Measurements from ENCODE around the gene KCNE4.

Gene KCNE4

DNA sequence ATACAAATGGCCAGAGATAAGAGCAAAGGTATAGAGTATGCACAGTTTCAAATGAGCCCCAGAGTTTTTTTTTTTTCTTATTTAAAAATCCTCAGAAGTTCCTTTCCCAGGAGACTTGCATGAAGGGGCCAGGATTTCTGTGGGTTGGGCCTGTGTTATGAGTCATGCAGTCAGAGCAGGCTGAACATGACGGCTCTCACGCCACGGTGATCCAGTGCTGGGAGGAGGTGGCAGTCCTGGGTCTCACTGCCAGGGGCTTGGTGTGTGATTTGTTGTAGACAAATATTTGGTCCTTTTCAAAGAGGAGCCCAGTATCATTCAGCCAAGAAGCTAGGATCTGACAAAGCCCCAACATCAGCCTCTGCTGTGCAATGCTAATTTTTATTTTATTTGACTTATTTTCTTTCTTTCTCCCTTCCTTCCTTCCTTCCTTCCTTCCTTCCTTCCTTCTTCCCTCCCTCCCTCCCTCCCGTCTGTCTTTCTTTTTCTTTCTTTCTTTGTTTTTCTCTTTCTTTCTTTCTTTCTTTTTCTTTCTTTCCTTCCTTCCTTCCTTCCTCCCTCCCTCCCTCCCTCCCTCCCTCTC lies 10.4 kb upstream of the KCNE4 start:
- DNase-seq = no peak

DNA sequence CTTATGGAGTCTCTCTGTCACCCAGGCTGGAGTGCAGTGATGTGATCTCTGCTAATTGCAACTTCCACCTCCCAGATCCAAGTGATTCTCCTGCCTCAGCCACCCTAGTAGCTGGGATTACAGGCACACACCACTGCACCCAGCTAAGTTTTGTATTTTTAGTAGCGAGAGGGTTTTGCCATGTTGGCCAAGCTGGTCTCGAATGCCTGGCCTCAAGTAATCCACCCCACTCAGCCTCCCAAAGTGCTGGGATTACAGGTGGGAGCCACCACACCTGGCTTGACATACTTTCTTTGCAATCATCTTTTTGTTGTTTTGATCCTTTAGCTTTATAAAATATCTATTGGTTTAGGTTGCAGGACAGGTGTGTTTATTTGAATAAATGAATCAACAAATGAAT lies 9.7 kb upstream of the KCNE4 start:
- DNase-seq = no peak

DNA sequence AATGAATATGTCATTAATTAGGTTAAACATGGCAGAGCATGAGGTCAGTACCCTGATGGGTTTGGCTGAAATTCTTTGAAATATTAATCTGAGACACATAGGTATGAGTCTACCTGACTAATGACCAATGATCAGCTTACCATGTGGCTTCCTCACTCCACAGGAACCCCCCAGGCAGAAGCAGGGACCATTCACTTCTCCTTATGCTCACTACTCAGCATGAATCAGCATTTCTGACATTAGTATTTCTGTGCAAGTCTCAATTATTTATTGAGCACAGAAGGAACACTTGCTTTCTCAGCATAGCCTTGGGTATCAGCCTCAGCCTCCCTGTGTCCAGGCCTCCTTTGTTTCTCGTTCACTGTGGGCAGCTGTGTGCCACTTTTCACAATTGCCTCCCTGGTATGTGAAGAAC lies 9.3 kb upstream of the KCNE4 start:
- no peak for DNase-seq

DNA sequence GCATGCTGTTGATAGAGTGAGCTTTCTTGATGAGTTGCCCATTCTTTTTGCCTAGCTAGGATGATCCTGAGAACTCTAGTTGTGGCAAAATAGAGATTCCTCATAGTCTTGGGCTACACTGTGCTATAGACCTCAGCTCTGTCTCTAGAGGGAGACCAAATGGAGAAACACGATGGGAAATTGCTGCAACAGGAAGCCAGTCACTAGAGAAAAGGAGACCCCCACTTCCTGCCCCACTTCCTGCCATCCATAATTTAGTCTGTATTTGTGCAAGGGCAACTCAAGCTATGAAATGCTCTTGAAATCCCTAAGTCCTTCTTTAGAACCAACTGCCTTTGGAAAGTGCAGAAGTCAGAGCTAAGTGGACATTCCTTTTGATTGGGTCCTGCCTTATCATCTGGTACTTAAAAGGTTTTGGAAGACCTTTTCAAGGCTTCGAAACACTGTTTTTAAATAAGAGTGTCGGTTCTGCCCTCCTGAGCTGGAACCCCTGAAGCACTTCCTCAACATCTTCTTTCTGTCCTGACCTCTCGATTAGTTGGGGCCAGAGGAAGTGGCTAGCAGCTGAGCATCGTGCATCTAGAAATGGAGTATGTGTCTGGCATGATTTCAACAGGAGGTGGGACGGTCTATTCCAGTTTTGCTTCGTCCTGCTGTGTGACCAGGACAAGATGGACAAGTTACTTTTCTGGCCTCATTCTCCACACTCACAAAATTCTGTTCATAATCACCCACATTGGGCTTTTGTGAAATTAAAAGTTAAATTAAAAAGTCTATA lies 8.6 kb upstream of the KCNE4 start:
- DNase-seq = no peak

DNA sequence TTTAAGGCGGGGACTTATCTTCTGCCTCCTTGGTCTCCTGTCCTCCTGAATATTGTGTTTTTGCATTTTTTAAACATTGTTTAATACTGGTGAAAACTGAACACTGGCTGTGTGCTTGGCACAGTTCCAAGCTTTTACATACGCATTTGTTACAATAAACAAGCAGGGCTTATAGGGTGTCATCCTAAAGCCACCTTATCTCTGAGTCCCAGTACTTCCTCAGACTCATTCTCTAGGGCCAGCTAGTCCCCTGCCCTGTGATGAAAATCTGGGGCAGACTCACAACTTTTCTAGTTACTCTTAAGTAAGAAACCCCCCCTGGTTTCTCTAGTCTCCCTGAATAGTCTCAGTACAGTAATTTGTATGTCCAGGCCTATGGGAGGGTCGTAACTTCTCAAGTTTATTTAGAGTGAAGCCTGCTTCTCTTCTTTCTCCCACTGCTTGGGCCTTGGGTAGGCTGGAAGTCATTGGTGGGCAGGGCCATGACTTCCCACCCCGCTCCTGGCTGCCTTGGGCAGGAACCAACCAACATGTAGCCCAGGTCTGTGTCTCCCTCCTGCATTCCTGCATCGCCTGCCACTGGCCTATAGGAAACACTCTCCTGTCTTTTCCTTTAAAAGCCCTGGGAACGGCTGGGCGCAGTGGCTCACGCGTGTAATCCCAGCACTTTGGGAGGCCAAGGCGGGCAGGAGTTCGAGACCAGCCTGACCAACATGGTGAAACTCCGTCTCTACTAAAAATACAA lies 7.7 kb upstream of the KCNE4 start:
- DNase-seq = no peak

DNA sequence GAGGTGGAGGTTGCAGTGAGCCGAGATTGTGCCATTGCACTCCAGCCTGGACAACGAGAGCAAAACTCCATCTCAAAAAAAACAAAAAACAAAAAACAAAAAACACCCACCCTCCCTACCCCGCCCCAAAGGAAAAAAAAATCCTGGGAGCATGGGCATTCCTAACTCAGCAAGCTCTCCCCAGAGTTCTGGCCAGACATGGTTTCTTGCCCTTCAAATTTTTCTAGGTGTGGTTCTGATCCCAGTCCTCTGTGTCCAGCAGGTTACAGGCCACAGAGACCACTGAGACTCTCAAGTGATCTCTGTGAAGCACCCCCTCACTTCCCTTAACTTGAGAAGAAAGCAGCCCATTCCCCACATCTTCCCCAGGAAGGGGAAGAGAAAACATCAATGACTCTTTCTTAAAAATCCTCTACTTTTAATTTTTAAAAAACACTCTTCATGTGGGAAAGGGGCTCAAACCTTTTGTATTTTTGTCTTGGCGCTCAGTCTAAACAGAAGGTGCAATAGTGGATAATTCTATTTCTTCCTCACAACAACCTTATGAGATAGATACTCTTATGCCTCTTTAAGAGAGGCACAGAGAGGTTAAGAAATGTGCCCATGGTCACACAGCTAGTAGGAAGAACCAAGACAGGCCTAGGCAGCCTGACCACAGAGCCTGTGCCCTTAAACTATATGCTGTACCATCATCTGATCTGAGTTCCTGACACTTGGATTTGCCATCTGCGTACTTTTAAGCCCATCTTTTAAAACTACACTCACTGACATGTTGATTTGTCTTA lies 6.9 kb upstream of the KCNE4 start:
- no peak for DNase-seq

DNA sequence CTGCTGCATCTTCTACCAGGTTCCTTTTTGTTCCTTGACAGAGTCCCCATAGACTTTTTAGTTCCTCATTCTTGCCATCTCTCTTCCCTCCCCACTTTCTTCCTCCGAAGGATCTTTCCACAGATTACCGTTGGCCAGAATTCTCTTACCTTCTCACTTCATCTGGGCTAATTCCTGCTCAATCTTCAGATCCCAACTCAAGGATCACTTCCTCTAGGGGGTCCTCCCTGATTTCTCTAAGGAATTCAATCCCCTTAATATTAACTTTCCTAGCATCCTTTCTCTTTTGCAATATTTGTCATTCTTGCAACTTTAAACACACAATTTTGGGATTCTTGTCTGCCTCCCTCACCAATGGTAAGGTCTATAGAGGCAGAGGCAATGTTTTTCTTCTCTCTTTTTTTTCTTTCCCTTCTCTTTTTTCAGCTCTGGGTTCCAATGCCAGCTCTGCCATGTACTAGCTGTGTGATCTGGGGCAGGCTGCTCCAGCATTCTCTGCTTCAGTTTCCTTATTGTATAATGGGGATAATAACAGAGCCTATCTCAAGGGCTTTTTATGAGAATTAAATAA lies 5.4 kb upstream of the KCNE4 start:
- no peak for DNase-seq

DNA sequence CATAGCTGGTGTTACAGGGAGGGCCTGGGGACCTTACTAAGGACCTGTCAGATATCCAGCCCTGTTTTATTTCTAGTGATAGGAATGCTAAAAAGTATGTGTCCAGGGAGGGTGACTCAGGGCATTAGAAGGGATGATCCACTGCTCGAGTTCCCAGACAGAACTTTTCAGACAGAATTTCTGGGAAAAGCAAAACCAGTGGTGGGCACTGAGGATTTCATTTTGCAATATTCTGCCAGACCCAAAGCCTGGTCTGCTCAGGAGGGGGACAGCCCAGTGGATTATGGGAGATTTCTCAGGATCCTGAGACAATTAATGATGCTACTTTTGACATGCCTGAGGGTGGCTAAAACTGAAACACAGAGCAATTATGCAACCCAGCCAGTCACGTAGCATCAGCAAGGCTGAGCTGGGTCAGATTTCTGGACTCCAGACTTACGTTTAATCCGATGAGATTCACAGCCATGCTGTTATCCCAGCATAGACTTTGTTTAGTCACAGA lies 4.7 kb upstream of the KCNE4 start:
- DNase-seq = no peak

DNA sequence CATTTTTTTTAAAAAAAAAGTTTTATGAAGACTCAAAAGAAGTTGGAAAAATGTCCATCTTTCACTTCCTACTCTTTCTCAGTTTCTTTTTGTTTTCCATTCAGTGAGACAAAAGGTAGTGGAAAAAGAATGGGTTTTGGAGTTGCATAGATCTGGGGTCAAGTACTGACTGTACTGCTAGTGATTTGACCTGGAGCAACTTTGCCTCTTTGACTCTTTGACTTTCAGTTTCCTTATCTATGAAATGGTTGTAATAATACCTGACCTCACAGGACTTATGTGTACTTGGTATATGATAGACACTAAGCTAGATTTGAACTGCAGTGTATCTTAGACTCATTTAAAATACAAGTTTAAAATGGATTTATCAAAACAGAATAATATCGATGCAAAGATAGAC lies 3.5 kb upstream of the KCNE4 start:
- DNase-seq = no peak

DNA sequence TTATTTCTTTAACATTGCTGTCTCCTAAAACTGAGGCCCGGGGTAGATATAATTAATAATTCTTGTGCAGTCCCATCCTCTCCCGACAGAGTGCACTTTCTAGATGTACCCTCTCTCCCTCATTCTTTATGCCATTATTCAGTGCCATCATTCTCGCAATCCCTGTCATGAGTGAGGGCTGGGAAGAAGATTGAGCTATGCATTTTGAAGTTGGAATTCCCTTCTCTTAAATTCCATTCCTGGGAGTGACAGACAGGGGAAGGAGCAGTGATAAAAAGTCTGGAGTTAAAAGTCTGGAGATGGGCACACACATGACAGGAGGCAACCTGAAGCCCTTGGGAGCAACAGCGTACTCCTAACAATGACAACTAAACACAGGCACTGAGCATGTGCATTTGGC lies 2.6 kb upstream of the KCNE4 start:
- no peak for DNase-seq

DNA sequence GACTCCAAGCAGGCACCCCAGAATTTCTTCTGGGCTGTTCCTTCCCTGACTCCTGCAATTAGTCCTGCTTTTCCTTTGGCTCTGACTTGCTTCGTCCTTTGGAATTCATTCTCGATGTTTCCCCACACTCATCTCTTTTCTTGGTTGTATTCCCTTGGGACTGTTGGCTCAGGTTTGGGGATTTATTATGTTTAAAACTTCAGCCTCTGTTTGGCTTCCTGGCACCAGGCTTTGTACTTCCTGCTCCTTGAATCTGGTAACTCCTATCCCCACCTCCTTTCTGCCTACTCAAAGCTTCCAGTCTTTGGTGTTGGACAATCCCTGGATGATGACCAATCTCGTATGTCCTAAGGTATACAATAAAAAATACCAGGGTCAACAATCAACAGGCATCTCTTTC lies 1.8 kb upstream of the KCNE4 start:
- DNase-seq = no peak

DNA sequence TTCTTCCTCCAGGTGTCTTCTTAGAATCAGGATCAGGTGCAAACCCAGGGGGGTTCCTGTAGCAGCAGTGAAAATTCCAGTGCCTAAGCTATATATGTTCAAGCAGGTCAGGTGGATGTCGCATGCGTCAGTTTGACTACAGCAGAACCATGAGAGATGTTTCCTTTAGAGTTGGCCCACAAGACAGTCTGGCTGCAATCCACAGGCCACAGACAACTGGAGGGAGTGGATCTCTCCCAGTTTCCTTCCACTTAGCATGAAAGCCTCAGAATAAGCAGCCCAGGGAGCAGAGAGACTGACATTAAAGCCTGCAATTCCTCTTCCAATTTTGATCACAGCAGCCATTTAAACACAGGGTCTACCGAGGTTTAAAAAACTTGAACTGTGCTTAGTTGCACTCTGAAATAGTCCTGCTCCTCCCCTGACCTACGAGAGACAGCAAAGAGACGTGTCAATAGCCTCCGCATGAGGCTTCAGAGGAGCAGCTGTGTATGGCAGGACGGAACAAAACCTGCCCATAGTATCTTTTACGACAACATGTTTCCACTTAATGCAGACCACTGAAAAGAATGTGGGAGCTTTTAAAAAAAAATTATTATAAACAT lies 988 bp upstream of the KCNE4 start:
- DNase-seq = no peak

DNA sequence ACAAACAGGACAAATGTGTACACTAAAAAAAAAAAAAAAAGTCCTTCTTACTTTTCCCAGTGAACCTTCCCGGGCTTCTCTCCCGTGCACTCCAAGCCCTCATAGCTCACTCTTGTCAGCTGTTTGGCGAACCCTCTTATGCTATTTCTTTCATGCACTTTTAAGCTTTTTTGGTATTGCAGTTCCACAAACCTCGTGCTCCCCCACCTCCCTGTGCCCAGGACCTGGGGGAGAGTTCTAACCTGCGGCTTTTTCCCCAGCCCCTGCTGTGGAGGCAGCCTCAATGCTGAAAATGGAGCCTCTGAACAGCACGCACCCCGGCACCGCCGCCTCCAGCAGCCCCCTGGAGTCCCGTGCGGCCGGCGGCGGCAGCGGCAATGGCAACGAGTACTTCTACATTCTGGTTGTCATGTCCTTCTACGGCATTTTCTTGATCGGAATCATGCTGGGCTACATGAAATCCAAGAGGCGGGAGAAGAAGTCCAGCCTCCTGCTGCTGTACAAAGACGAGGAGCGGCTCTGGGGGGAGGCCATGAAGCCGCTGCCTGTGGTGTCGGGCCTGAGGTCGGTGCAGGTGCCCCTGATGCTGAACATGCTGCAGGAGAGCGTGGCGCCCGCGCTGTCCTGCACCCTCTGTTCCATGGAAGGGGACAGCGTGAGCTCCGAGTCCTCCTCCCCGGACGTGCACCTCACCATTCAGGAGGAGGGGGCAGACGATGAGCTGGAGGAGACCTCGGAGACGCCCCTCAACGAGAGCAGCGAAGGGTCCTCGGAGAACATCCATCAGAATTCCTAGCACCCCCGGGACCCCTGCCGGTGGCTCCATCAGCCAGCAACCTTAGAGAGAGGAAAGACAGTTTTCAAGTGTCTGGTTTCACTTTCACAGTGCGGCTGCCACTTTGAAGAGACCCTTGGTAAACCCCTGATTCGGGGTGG lies 826 bp downstream of the KCNE4 start:
- DNase-seq = no peak

DNA sequence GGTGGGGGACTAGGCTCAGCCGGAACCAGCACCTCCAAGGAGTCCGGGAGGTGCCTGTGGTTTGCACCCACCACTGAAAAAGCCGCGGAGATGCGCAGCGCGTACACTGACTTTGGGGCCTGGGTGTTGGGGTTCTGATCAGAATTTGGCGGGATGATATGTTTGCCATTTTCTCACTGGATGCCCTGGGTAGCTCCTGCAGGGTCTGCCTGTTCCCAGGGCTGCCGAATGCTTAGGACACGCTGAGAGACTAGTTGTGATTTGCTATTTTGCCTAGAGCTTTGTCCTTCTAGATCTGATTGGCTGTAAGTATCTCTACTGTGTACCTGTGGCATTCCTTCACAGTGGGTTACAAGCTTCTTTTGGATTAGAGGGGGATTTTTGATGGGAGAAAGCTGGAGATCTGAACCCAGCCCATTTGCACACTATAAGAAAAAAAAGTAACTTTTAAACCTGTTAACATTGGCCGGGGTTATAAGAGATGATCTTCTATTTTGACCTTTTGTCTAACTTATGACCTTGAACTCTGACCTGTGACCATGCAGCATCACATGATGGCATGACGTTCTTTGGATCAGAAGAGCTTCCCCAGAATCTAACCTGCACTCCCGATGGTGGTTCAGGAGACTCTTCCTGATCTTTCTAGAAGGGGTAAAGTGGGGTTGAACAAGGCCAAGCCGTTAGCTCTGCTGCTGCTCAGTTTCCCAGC lies 1.6 kb downstream of the KCNE4 start:
- no peak for DNase-seq

DNA sequence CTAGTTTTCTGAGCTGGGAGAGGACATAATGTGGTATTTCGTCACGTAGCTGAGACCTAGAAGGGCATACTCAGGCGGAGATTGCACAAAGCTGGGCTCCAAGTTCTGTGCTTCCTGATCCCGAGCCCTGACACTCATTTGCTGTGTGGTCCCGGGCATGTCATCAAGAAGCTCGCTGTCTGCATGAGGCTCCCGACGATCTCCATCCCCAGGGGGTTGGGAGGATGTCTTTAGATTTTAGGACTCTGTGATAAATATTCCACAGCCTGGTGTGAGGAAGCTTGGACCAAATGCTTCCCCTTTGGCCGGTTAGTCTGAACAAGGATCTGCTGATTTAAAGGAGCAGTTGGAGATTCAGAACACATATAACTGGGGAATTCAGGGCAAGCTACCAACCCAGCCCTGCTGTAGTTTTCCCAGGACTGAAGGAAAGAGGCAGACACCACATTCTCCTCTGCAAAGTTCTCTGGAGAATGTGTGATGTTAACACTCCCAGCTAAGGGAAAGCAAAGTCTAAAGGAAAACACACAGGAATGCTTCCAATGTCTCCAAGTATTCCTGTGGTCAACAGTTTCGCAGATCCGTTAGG lies 2.3 kb downstream of the KCNE4 start:
- DNase-seq = no peak

DNA sequence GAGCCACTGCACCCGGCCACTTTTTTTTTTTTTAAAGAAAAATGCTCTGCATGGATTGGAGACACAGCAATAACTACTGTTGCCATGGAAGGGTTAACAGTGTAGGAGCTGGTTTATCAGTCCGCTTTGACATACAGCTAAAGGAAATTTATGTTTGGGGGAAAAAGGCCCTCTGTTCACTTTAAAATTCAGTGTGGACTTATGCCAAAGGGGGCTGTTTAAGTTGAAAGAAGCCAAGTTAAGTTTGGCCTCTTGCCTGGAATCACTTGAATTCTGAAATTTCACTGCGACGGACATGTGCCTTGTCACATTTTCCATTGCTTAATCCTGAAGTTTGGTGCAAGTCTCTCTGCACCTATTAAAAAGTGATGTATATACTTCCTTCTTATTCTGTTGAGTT lies 3.1 kb downstream of the KCNE4 start:
- DNase-seq = no peak

DNA sequence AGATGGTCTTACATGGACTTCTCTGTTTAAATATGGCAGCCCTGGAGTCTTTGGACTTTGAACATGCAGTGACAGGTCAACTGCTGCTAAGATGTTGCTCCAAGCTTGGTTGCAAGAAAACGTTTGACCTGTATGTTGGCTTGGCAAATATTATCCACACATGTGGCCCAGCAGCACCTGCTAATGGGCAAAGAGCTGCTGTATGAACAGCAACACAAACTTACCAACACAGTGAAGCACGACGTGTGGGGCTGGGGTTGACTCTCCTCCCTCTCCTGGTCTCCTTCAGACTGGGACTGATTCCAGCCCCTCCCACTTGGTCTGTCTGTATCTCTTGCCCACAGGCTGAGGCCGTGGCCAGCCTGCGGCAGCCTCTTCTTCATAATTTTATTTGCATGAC lies 3.8 kb downstream of the KCNE4 start:
- no peak for DNase-seq

DNA sequence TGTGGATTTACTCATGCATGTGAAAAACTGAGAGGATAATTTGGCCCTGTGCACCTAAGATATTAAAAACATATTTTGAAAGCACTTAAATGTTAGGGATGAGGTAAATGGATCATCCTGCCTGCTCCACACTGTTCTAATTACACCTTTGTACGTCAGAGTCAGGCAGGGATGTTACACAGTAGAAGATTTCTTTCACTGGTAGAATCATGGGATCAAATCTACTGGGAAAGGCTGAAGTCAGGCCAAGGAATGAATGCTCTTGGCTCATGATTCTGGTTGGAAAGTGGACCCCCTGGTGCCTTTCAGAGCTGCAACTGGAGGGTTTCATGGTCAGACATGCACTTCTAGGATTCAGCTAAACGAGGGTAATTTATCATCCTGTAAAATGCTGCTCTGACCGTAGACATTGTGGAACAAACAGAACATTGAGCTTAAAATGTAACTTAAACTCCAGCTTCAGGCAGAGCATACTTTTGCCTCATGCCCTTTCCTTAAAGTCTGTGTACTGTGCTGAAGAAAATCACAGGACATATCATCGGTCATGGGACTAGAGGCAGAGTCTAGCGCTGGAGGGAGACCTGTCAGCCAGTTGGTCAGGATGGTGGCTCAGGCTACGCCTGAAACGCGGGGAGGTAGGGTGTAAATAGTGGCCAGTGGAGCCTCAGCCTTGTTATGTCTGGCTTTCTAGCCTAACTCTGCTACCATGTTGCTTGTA lies 4.9 kb downstream of the KCNE4 start:
- DNase-seq = no peak

DNA sequence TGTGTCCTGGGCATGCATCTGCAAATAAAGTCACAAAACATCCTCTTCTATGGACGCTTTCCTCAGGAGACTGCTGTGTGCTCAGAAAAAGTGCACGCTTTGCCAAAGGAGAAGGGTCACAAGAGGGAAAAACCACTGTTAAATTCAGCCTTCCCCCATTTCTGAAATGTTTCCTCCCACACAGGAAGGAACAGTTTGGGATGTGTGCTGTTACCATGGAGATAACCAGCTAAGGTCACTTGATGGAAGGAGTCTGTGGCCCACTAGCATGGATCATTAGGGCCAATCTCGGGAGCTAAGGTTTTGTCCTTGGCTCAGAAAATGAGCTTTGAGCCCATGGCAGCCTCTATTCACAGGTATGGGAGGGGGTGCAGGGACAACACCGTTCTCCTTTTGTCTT lies 5.6 kb downstream of the KCNE4 start:
- DNase-seq = no peak

Data from activated CD4-positive, alpha-beta T cell treated with anti-CD3 and anti-CD28 coated beads, Interleukin-10, Interleukin-2, amounts not matched to agents 100 ng/mL and 50 ng/mL, durations not matched to agents 16 hours and 8 hours (primary cell).